ENCODE measurements around the gene TGFBR3L. TPM values are rescaled to one million over a fixed set of nuclear protein-coding genes. Genes with fewer than 3 reads are reported as not detected.

The TGFBR3L gene
- total RNA-seq, 2 experiments from 2014 or later, result 0.13 to 0.61 TPM

- H3K4me1 ChIP-seq (ENCODE audit: insufficient read depth, low read length, poor library complexity, severe bottlenecking), result no peaks in the 10 kb centered on the region
- no peak overlapping the region for H3K4me3 ChIP-seq (ENCODE audit: low read depth, low read length, poor library complexity, severe bottlenecking)
- intact Hi-C loops (cut with micrococcal nuclease; ENCODE audit: unreplicated experiment), result no loop called here
- H4K20me1 ChIP-seq (ENCODE audit: insufficient read depth, low read length), result no peaks in the 10 kb centered on the region
- ChIA-PET CTCF (ENCODE audit: unreplicated experiment) (no interaction called here), POLR2A (no interaction called here)
- H3K9me2 ChIP-seq (ENCODE audit: insufficient read depth, low read length), result no peaks in the 10 kb centered on the region
- no peak overlapping the region for H2AFZ ChIP-seq (ENCODE audit: low read length)
- H3K27ac ChIP-seq (ENCODE audit: low read depth, low read length, poor library complexity, severe bottlenecking), result no peak overlapping the region
- BruUV-seq (replicated peaks), result no TSS peak
- H3K9me3 ChIP-seq (ENCODE audit: low read length), result no peaks in the 10 kb centered on the region
- peaks cover 93% of the 10 kb centered on the region for H3K36me3 ChIP-seq (ENCODE audit: insufficient read depth, low read length)
- no peak for TF ChIP-seq CTCF (conservative IDR thresholded peaks at IDR 0.05; ENCODE audit: low read length)
- TF ChIP-seq EZH2phosphoT487 (IDR thresholded peaks at IDR 0.05; ENCODE audit: borderline replicate concordance, low read depth, low read length), result no peak
- no peak overlapping the region for H3K4me2 ChIP-seq (ENCODE audit: low read length)
- no peaks in the 10 kb centered on the region for H3K79me2 ChIP-seq (ENCODE audit: insufficient read depth, low read depth, low read length)
- DNase-seq (ENCODE audit: low spot score), result no peak
These were observed 50.7 kb downstream of the TGFBR3L start for GRCh38 chr19:7965259-7965841.

GRCh38 chr19:7965921-7966665 lies 51.5 kb downstream of the TGFBR3L start:
- no peak for DNase-seq (ENCODE audit: low spot score)
- no peak for TF ChIP-seq EZH2phosphoT487 (IDR thresholded peaks at IDR 0.05; ENCODE audit: borderline replicate concordance, low read depth, low read length)
- no peak for TF ChIP-seq CTCF (conservative IDR thresholded peaks at IDR 0.05; ENCODE audit: low read length)
- BruUV-seq (replicated peaks), result no TSS peak
- Histone ChIP-seq H2AFZ (ENCODE audit: low read length) (no peak overlapping the region), H3K9me3 (ENCODE audit: low read length) (no peaks in the 10 kb centered on the region), H3K4me3 (ENCODE audit: low read depth, low read length, poor library complexity, severe bottlenecking) (no peak overlapping the region), H4K20me1 (ENCODE audit: insufficient read depth, low read length) (no peaks in the 10 kb centered on the region), H3K79me2 (ENCODE audit: insufficient read depth, low read depth, low read length) (no peaks in the 10 kb centered on the region), H3K9me2 (ENCODE audit: insufficient read depth, low read length) (no peaks in the 10 kb centered on the region), H3K36me3 (ENCODE audit: insufficient read depth, low read length) (peaks cover 93% of the 10 kb centered on the region), H3K27ac (ENCODE audit: low read depth, low read length, poor library complexity, severe bottlenecking) (no peak overlapping the region), H3K4me2 (ENCODE audit: low read length) (no peak overlapping the region), H3K4me1 (ENCODE audit: insufficient read depth, low read length, poor library complexity, severe bottlenecking) (no peaks in the 10 kb centered on the region)
- intact Hi-C loops (cut with micrococcal nuclease; ENCODE audit: unreplicated experiment), result no loop called here
- ChIA-PET POLR2A (interaction anchor here (0.7 kb wide), 1 partner anchor 291 kb away, joined by 3 read pairs; no protein-coding TSS in a partner anchor), CTCF (ENCODE audit: unreplicated experiment) (no interaction called here)

Data from OCI-LY7 (cell line).